ENCODE measurements around the gene CACNA1C.

CACNA1C gene

GRCh38 chr12:2168808-2169207 is 116.0 kb downstream of the CACNA1C start:
- no peak for DNase-seq (ENCODE audit: low read depth in 2 of 2, low spot score in 1 of 2)

- no peak for DNase-seq (ENCODE audit: low read depth in 2 of 2, low spot score in 1 of 2)
These were observed 116.7 kb downstream of the CACNA1C start for GRCh38 chr12:2169489-2169888.

- no peak for DNase-seq (ENCODE audit: low read depth in 2 of 2, low spot score in 1 of 2)
These were observed 117.2 kb downstream of the CACNA1C start for GRCh38 chr12:2169940-2170339.

- DNase-seq (ENCODE audit: low read depth in 2 of 2, low spot score in 1 of 2), result no peak
These were observed 117.6 kb downstream of the CACNA1C start for GRCh38 chr12:2170376-2170775.

GRCh38 chr12:2171672-2172426 is 119.1 kb downstream of the CACNA1C start:
- DNase-seq (ENCODE audit: low read depth in 2 of 2, low spot score in 1 of 2), result no peak

- DNase-seq (ENCODE audit: low read depth in 2 of 2, low spot score in 1 of 2), result no peak
These were observed 119.9 kb downstream of the CACNA1C start for GRCh38 chr12:2172491-2173214.

- no peak for DNase-seq (ENCODE audit: low read depth in 2 of 2, low spot score in 1 of 2)
These were observed 121.2 kb downstream of the CACNA1C start for GRCh38 chr12:2173971-2174370.

- DNase-seq (ENCODE audit: low read depth in 2 of 2, low spot score in 1 of 2), result no peak
These were observed 124.2 kb downstream of the CACNA1C start for GRCh38 chr12:2177003-2177402.

- no peak for DNase-seq (ENCODE audit: low read depth in 2 of 2, low spot score in 1 of 2)
These were observed 125.0 kb downstream of the CACNA1C start for GRCh38 chr12:2177751-2178150.

GRCh38 chr12:2179058-2179457 is 126.3 kb downstream of the CACNA1C start:
- no peak for DNase-seq (ENCODE audit: low read depth in 2 of 2, low spot score in 1 of 2)

GRCh38 chr12:2179953-2180736 is 127.4 kb downstream of the CACNA1C start:
- DNase-seq (ENCODE audit: low read depth in 2 of 2, low spot score in 1 of 2), result no peak

GRCh38 chr12:2180737-2181082 is 127.9 kb downstream of the CACNA1C start:
- DNase-seq (ENCODE audit: low read depth in 2 of 2, low spot score in 1 of 2), result no peak

GRCh38 chr12:2183556-2184541 is 131.1 kb downstream of the CACNA1C start:
- no peak for DNase-seq (ENCODE audit: low read depth in 2 of 2, low spot score in 1 of 2)

- DNase-seq (ENCODE audit: low read depth in 2 of 2, low spot score in 1 of 2), result no peak
These were observed 133.1 kb downstream of the CACNA1C start for GRCh38 chr12:2185751-2186341.

- no peak for DNase-seq (ENCODE audit: low read depth in 2 of 2, low spot score in 1 of 2)
These were observed 134.6 kb downstream of the CACNA1C start for GRCh38 chr12:2187195-2187945.

- no peak for DNase-seq (ENCODE audit: low read depth in 2 of 2, low spot score in 1 of 2)
These were observed 137.3 kb downstream of the CACNA1C start for GRCh38 chr12:2190085-2190484.

- DNase-seq (ENCODE audit: low read depth in 2 of 2, low spot score in 1 of 2), result no peak
These were observed 138.2 kb downstream of the CACNA1C start for GRCh38 chr12:2190896-2191533.

- no peak for DNase-seq (ENCODE audit: low read depth in 2 of 2, low spot score in 1 of 2)
These were observed 138.9 kb downstream of the CACNA1C start for GRCh38 chr12:2191534-2192153.

- DNase-seq (ENCODE audit: low read depth in 2 of 2, low spot score in 1 of 2), result no peak
These were observed 139.4 kb downstream of the CACNA1C start for GRCh38 chr12:2192231-2192630.

All from stimulated activated CD8-positive, alpha-beta memory T cell treated with anti-CD3 and anti-CD28 coated beads, Interleukin-4, amount 100 ng/mL, for 1 hour (primary cell).